BLaER1 treated with 17β-estradiol and CSF1 and Interleukin-3, amounts not matched to agents 10 nM and 100 nM (cell line): ENCODE data around the gene LMBR1L.

Experiments
- H3K27ac ChIP-seq, 11 experiments: shearing (Covaris generic); formaldehyde crosslinking; 2 replicates each; pipeline ENCODE4 v1.8.1; 2022
- H3K27me3 ChIP-seq, 11 experiments: shearing (Covaris generic); formaldehyde crosslinking; 2 replicates each; pipeline ENCODE4 v1.8.1; 2022
- H3K36me3 ChIP-seq, 11 experiments: shearing (Covaris generic); formaldehyde crosslinking; 2 replicates each; pipeline ENCODE4 v1.8.1; 2022
- H3K4me1 ChIP-seq, 10 experiments: shearing (Covaris generic); formaldehyde crosslinking; 2 replicates each; pipeline ENCODE4 v1.8.1; 2022
- H3K4me2 ChIP-seq, 11 experiments: shearing (Covaris generic); formaldehyde crosslinking; 2 replicates each; pipeline ENCODE4 v1.8.1; 2022
- H3K4me3 ChIP-seq, 10 experiments: shearing (Covaris generic); formaldehyde crosslinking; 2 replicates each; pipeline ENCODE4 v1.8.1; 2022
- H3K9ac ChIP-seq, 11 experiments: shearing (Covaris generic); formaldehyde crosslinking; 2 replicates each; pipeline ENCODE4 v1.8.1; 2022
- H3K9me3 ChIP-seq, 11 experiments: shearing (Covaris generic); formaldehyde crosslinking; replicated peaks in 1 of 11; 2 replicates each; pipeline ENCODE4 v1.8.1; 2022
- H4K20me1 ChIP-seq, 11 experiments: shearing (Covaris generic); formaldehyde crosslinking; 2 replicates each; pipeline ENCODE4 v1.8.1; 2022
- Cebpa-rat ChIP-seq, 11 experiments: shearing (Covaris generic); IDR thresholded peaks; 2 replicates each; pipeline ENCODE4 v1.8.1; 2022

The LMBR1L gene

DNA sequence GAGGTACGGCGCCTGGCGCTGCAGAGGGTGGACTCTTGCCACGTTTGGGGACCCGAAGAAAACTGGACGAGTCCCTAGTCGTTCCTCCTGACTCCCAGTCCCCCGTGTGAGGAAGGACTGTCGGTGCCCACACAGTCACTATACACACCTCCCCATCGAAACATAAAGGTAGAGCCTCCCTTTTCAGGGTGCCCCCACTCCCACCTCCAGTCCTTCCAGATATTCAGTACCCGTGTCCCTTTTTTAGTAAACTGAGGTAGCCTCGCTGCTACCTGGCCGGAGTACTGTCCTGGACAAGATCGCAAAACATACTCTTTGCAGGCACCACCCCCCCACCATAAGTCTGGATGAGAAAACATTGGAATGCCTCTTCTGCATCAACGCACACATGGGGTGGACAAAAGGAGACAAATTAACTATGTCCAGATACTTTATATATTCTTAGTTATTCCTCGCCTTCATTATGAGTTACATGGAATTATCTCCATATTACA lies 49.4 kb downstream of the LMBR1L start:
- no peak for TF ChIP-seq Cebpa-rat (IDR thresholded peaks at IDR 0.05)
- peak overlapping the region; percentile 87 to 99 (median 95) for H3K4me2 ChIP-seq
- peaks cover 26 to 39% (median 30%) of the 10 kb centered on the region in 11 experiments; a peak in 20 of 22 replicates for H4K20me1 ChIP-seq
- peak overlapping the region; percentile 91 to 100 (median 98) for H3K4me3 ChIP-seq
- peaks cover 23 to 37% (median 27%) of the 10 kb centered on the region in 10 experiments for H3K4me1 ChIP-seq
- H3K36me3 ChIP-seq, result peaks cover 0 to 6% (median 0%) of the 10 kb centered on the region in 11 experiments; a peak in 2 of 22 replicates
- peak overlapping the region; percentile 96 to 100 (median 99) for H3K9ac ChIP-seq
- peak overlapping the region; percentile 96 to 100 (median 99); a peak in 21 of 22 replicates for H3K27ac ChIP-seq
- H3K9me3 ChIP-seq, result no peaks in the 10 kb centered on the region
- H3K27me3 ChIP-seq, result no peaks in the 10 kb centered on the region

GRCh38 chr12:49060237-49061156 lies 50.1 kb downstream of the LMBR1L start, which contains the start of gene KMT2D:
KMT2D (minus strand) TSS chr12:49060794; CDS start chr12:49055324, 5,470 bp downstream.
- peaks cover 31 to 46% (median 35%) of the 10 kb centered on the region in 11 experiments for H4K20me1 ChIP-seq
- H3K27ac ChIP-seq, result peak within 1 kb of the TSS; percentile 96 to 100 (median 99)
- no peak for TF ChIP-seq Cebpa-rat (IDR thresholded peaks at IDR 0.05)
- peaks cover 27 to 43% (median 34%) of the 10 kb centered on the region in 10 experiments for H3K4me1 ChIP-seq
- H3K9ac ChIP-seq, result peak within 1 kb of the TSS; percentile 96 to 100 (median 99)
- H3K4me2 ChIP-seq, result peak within 1 kb of the TSS; percentile 91 to 100 (median 98)
- H3K9me3 ChIP-seq, result no peaks in the 10 kb centered on the region
- peaks cover 0 to 10% (median 3%) of the 10 kb centered on the region in 11 experiments; a peak in 15 of 22 replicates for H3K36me3 ChIP-seq
- no peaks in the 10 kb centered on the region for H3K27me3 ChIP-seq
- H3K4me3 ChIP-seq, result peak within 1 kb of the TSS; percentile 91 to 100 (median 98)

GRCh38 chr12:49059299-49060171 lies 51.1 kb downstream of the LMBR1L start:
- no peaks in the 10 kb centered on the region for H3K27me3 ChIP-seq
- H3K4me2 ChIP-seq, result peak overlapping the region; percentile 91 to 100 (median 98)
- TF ChIP-seq Cebpa-rat (IDR thresholded peaks at IDR 0.05), result no peak
- peak overlapping the region; percentile 96 to 100 (median 99) for H3K27ac ChIP-seq
- H3K4me1 ChIP-seq, result peaks cover 35 to 52% (median 40%) of the 10 kb centered on the region in 10 experiments
- peaks cover 9 to 14% (median 13%) of the 10 kb centered on the region in 11 experiments for H3K36me3 ChIP-seq
- H3K9ac ChIP-seq, result peak overlapping the region; percentile 96 to 100 (median 99)
- H3K9me3 ChIP-seq, result no peaks in the 10 kb centered on the region
- H3K4me3 ChIP-seq, result peak overlapping the region; percentile 91 to 100 (median 98)
- H4K20me1 ChIP-seq, result peaks cover 41 to 55% (median 45%) of the 10 kb centered on the region in 11 experiments

GRCh38 chr12:49059045-49059298 lies 51.7 kb downstream of the LMBR1L start:
- Histone ChIP-seq H4K20me1 (peaks cover 46 to 61% (median 50%) of the 10 kb centered on the region in 11 experiments), H3K27ac (peak overlapping the region; percentile 96 to 100 (median 99)), H3K4me3 (peak overlapping the region; percentile 91 to 100 (median 98)), H3K4me2 (peak overlapping the region; percentile 91 to 100 (median 98)), H3K9ac (peak overlapping the region; percentile 96 to 100 (median 99)), H3K9me3 (no peaks in the 10 kb centered on the region), H3K36me3 (peaks cover 15 to 19% (median 19%) of the 10 kb centered on the region in 11 experiments), H3K27me3 (no peaks in the 10 kb centered on the region), H3K4me1 (peaks cover 35 to 49% (median 39%) of the 10 kb centered on the region in 10 experiments)
- no peak for TF ChIP-seq Cebpa-rat (IDR thresholded peaks at IDR 0.05)

DNA sequence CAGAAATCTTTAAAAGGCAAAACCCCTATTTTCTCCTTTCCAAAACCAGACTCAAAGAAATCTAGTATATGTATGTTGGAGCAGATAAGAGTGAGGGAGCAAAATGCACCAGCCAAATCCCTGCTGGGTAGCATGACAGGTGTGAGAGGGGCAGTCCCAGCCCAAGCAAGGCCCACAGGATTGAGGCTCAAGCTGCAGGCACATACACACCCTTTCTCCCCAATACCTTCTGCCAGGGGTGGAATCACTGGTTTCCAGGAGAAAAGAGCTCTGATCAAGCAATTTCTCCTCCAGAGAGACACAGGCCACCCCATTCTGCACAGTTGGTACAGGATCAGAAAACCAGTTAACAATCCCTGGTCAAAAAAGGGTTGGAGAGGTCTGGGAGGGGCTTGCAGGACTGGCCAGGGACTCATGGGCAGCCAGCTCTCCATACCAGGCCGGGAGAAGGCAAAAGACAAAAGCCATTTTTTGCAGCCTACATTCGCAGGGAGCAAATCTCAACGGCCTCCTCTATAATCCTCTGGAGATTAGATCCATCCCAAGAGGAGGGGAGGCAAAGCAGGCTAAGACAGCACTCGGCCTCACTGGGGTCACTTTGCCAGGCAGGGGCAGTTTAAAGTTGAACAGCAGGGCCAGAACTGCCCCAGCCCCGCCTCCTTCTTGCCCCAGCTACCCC lies 52.1 kb downstream of the LMBR1L start:
- Histone ChIP-seq H3K36me3 (peaks cover 19 to 24% (median 23%) of the 10 kb centered on the region in 11 experiments), H3K27me3 (no peaks in the 10 kb centered on the region), H3K4me2 (peak overlapping the region; percentile 91 to 100 (median 98)), H3K9ac (peak overlapping the region; percentile 96 to 100 (median 99)), H3K27ac (peak overlapping the region; percentile 96 to 100 (median 99)), H4K20me1 (peaks cover 51 to 66% (median 55%) of the 10 kb centered on the region in 11 experiments), H3K4me3 (peak overlapping the region; percentile 91 to 100 (median 98)), H3K4me1 (peaks cover 35 to 45% (median 39%) of the 10 kb centered on the region in 10 experiments), H3K9me3 (no peaks in the 10 kb centered on the region)
- no peak for TF ChIP-seq Cebpa-rat (IDR thresholded peaks at IDR 0.05)

- peaks cover 57 to 72% (median 61%) of the 10 kb centered on the region in 11 experiments for H4K20me1 ChIP-seq
- peak overlapping the region; percentile 91 to 100 (median 98) for H3K4me2 ChIP-seq
- H3K27me3 ChIP-seq, result no peaks in the 10 kb centered on the region
- H3K4me3 ChIP-seq, result peak overlapping the region; percentile 91 to 100 (median 98)
- no peaks in the 10 kb centered on the region for H3K9me3 ChIP-seq
- peak overlapping the region; percentile 96 to 100 (median 99) for H3K9ac ChIP-seq
- H3K27ac ChIP-seq, result peak overlapping the region; percentile 96 to 100 (median 99); a peak in 21 of 22 replicates
- peaks cover 26 to 30% (median 29%) of the 10 kb centered on the region in 11 experiments for H3K36me3 ChIP-seq
- no peak for TF ChIP-seq Cebpa-rat (IDR thresholded peaks at IDR 0.05)
- H3K4me1 ChIP-seq, result peaks cover 35 to 43% (median 39%) of the 10 kb centered on the region in 10 experiments
These were observed 52.8 kb downstream of the LMBR1L start for GRCh38 chr12:49057888-49058287.

DNA sequence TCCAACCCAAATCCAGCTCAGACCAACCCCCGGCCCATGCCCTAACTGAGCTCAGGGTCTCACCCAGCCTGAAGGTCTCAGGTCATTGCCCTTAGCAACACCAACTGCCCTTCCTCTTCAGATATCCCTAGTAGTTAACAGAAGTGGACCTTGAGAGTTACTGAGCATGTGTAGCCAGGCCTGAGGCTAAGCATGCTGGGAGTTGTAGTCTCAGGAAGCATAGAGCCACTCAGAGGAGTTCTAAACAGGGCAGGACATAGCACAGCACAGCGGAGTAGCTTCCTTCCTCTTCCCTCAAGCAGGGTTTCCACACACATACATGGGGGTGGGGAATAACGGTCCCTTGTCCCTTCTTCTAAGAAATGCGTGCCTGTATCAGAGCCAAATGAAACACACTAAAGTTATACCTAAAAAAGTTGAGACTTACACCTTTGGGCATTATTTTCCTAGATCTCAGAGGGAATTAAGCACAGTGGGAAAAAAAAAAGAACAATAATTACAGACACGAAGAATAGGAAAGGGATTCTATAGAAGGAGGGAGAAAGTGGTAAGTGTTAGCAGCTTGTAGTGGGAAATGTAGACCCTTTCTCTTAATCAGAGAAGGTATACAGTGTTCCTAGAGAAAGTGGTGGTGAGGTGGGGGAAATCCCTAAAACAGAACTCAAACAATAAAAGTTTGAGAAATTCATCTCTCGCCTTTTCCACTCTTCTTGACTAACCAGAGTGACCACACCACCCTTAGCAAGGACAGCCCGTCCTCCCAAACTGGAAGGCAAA lies 54.5 kb downstream of the LMBR1L start:
- Histone ChIP-seq H3K9me3 (no peaks in the 10 kb centered on the region), H3K4me2 (peak overlapping the region; percentile 91 to 100 (median 98)), H3K9ac (peak overlapping the region; percentile 96 to 100 (median 99)), H4K20me1 (peaks cover 74 to 89% (median 79%) of the 10 kb centered on the region in 11 experiments), H3K27me3 (no peaks in the 10 kb centered on the region), H3K27ac (peak overlapping the region; percentile 96 to 100 (median 99); a peak in 21 of 22 replicates), H3K4me3 (peak overlapping the region; percentile 91 to 100 (median 98)), H3K4me1 (peaks cover 27 to 32% (median 30%) of the 10 kb centered on the region in 10 experiments), H3K36me3 (peaks cover 43 to 47% (median 47%) of the 10 kb centered on the region in 11 experiments)
- TF ChIP-seq Cebpa-rat (IDR thresholded peaks at IDR 0.05), result no peak
